CD4-positive, alpha-beta T cell treated with Interleukin-4 for 4 hours (primary cell): Measurements from ENCODE around the gene TNS1.

Source experiments
- DNase-seq: peaks from one replicate; pipeline ENCODE4 v3.0.0-alpha.2; 2020

TNS1 gene

DNA sequence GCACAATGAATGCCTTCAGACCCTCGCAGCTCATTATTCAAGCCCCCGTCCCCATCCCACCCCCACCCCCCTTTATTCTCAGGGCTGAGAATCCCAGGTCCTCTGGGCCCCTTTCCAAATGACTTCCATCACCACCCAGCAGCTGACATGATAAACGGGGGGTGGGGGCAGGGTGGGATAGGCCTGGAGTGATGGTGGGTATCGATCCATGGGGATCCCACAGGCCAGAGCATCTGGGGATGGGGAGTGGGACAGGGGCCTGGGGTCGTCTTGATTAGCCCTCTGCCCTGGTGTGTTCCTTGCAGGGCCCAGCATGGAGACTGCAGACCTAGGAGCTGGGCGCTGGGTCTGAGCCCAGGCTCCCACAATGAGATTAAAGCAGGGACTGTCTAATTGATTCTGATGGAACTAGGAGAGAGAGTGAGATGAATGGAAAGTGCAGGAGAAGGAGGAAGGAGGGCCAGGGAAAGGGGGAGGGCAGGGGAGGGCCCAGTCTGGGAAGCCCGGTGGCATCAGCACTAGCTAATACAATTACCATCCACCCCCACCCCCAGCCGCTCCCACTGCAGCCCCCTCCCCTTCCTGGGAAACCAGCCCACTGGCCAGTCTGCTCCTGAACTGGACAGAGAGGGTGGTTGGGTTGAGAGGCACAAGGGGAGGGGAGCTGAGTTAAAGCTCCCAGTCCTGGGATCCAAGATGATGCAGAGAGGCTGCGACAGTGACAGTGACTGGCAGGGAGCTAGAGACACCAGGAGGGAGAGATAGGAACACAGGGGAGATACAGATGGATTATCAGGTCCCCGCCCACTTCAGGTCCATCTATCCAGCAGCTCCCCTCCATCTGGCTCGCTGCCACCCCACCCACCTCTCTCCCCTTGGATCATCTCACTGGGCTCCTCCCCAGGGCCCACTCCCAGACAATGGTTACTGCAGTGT lies 13.1 kb upstream of the TNS1 start:
- no peak for DNase-seq

DNA sequence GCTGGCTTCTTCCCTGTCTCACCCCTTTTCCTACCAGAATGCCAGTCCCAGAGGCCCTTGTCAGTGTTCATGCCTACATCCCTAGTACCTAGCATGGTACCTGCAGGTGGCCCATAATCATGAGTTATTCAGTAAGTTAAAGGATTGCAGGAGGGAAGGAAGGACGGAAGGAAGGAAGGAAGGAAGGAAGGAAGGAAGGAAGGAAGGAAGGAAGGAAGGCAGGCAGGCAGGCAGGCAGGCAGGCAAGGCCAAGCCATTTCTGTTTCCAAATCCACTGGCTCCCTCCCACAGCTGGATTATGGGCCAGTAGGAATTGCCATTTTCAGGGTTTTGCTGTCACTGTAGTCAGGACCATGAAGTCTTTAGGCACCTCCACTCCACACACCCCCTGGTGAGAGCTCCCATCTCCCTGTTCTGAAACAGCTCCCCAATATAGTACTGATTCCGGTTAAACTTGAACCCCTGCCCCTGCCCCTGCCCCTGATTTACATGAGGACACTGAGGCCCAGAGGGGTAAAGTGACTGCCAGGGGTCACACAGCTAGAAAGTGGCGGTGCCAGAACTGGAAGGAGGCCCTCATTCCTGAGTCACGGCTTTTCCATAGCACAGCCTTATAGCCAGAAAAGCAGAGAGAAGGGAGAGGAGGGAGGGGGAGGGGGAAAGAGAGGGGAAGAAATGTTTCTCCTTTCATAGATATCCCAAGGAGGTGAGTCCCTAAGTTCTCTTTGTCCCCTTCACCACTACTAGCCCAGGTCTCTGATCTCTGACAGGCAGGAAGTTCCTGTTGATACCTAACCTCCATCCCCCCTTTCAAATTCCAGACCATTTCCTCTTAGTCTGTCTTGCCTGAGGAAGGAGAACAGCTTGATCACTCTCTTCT lies 12.2 kb upstream of the TNS1 start:
- DNase-seq, result no peak

DNA sequence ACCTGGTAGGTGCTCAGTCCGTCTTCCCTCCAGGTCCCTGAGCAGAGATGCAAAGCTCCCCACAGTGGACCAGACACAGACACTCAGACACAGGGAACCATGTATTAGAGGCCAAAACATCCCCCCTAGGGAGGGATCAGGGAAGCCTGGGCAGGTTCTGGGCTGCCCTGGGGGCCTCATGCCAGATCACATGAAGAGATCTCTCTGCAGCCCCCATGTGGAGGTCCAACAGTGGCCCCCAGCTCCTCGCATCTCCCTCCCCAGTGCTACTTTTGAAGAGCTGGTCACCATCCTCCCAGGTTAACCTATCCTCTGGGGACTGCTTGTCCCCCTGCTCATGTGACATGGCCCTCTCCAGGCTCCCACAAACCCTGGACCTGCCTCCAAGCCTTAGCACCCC lies 10.5 kb upstream of the TNS1 start:
- no peak for DNase-seq

DNA sequence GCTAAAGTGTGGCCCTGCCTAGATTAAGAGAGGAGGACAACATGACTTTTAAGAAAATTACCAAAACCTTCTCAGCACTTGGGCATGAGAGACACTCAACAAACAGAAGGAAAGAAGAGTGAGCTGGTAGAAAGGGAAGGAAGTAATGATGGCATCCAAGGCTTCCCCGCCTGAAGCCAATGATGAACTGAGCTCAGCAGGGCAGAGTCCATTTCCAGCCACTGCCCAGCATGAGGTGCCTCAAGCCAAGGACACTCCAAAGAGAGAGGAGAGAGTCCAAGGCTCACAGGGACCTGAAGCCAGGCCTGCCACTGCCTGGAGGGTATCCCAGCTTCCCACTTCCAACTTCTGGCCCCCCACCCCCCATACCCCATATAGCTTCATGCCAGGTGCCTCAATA lies 9.5 kb upstream of the TNS1 start:
- no peak for DNase-seq

DNA sequence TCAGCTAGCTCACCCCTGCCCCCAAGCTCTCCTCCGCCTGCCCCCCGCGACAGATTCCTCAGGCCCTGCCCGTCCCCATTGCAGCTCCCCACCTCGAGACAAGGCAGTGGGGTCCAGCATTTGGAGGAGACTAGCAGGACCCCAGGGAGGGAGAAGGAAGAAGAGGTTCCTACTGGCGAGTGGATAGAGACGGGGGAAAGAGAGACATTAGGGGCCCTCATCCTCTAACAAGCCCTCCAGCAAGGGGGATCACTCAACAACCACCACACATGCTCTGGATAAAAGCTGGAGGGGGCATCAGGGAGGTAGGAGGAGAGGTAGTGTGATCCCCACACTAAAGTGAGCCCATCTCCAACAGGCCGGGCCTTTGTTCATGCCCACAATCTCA lies 8.9 kb upstream of the TNS1 start:
- no peak for DNase-seq

DNA sequence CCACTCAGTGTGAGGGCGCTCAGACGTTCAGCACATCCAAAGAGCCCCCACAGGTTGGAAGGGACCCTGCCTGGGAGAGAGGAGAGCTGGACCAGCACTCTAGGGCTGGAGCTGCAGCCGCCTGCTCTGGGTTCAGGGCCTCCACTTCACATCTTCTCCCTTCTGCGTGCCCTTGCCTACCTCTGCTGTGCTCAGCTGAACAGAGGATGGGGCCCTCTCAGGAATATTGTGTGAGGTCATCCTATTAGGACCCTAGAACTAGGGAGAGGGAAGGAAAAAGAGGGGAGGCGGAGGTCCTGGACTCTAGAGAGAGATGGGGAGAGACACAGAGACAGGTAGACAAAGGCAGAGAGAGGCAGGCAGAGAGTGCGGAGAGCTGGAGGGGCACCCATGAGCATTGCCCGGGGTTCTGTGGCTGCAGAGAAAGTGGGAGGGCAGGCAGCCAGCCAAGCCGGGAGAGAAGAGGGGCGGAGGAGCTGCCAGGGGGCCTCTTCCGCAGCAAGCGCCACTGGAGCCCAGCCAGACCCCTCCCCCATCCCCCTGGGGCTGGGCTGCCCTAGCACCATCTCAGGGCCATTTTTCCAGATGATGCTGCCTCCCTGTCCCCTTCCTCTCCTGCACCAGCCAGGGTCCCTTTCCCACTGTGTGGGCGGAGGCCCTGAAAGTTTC lies 8.3 kb upstream of the TNS1 start:
- DNase-seq, result no peak

DNA sequence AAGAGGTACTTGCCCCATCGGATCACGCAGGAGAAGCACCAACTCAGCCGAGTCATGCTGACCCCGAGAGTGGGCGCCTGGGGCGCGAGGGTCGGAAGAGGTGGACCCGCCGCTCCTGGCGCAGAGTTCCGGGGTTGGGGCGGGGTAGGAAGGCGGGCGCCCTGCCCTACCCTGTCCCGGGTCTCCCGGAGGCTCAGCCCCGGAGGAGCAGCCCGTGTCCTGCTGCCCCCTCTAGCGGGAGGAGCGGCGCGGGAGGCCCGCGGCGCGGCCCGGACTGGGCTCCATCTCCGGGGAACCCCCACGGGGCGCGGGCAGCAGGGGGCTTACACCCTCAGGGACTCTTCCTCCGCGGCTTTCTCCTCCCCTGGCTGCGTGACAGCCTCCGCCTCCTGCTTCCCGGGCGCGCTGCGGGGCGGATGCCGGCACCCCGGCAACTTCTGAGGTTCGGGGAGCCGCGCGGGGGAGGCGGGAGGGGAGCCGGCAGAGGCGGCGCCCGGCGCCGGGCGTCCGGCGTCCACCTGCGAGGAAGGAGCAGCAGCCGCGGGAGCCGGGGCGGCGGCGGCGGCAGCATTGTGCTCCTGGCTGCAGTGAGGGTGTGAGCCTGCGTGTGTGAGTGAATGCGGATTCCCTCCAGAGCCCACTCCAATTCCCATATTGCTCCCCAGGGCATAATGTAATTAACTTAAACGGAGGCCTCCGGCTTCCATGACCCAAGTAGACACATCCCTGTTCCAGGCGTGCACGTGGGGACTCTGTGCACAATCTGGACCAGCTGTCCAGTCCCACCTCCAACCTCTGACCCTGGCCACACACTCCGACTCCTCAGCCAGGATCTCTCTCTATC lies 7.6 kb upstream of the TNS1 start:
- DNase-seq, result peak; percentile 4

DNA sequence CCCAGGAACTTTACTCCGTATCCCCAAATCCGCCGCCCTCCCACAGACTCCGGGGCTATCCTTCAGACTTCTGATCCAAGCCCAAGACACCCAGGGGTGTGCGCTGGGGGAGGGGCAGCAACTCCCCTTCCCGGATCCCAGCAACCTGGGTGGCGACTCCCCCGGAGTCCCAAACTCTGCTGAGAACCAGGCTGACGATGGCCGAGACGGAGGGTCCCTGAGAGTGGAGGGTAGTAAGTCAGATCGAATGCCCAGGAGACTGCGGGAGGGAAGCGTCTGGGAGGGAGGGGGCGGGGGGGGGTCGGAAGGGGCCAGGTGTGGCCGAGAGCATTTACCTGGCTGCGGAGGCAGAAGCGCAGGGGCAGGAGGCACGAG lies 7.0 kb upstream of the TNS1 start:
- DNase-seq, result no peak

DNA sequence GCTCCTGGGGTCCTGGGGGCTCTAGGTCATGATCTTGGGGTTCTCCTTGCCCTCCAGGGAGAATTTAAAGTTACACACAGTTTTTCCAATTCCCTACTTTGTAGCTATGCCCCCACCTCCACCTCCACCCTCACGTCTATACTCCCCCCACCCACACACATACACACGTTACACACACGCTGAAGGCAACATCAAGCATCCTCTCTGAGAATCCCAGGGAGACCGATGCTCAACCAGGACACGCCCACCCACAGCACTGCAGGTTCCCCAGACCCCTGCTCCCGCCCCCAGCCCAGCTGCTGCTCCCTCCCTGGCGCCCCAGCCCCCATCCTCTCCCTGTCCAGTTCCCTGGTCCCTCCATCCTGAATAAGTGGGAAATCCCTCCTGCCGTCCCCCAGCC lies 6.4 kb upstream of the TNS1 start:
- DNase-seq, result no peak

DNA sequence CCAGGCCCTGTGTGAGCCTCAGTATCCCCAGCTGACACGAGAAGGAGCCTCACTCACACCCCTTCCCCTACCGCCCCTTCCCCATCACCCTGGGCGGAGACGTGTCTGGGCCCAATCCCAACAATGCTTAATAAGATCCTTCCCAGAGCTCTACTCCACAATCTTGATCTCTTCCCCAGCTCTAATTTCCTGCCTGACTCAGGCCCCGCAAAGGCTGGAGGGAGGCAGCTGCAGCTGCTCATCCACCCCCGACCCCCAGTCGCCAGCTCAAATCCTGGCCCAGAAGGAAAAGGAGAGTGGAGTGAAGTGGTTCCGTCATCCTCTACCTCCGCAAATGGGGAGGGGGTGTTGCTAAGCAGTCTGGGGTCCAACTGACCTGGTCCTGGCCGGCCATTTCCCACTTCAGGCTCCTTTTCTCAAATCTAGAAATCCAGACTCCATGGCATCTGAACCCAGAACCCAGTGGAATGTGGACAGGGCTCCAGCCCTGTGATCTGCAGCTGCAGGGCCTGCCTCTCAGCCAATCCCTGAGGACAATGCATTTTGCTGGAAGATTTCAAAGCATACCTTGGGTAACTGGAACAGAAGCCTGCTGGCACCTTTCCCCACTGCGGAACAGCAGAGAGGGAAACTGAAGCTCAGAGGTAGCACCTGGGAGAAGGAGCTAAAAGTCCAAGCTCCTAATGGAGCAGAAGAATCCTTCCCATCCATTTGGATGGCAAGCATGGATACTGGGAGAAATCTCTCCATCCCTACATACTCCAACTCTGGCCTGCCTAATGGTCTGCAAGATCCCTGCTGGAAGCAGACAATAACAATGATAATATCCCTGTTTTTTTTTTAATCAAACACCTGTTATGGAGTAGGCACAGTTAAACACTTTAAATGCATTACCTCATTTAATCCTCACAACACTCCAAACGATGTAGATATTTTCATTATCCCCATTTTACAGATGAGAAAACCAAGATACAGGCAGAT lies 5.6 kb upstream of the TNS1 start:
- no peak for DNase-seq

DNA sequence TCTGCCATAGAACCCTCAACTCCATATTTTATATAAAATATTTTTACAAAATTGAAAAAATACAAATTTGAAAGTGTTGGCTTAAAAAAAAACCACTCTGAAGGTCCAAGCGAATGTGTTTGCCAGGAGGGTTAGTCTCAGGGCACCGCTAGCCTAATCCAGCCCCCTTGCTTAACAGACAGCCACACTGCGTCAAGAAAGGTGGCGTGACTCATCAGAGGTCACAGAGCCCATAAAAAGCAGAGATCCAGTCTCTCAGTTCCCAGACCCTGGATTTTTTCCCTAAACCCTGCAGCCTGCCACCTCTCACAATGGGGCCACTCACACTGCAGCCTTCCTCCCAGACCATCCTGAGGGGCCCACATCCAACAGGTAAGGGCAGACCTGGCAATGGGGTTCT lies 3.9 kb upstream of the TNS1 start:
- DNase-seq, result no peak

DNA sequence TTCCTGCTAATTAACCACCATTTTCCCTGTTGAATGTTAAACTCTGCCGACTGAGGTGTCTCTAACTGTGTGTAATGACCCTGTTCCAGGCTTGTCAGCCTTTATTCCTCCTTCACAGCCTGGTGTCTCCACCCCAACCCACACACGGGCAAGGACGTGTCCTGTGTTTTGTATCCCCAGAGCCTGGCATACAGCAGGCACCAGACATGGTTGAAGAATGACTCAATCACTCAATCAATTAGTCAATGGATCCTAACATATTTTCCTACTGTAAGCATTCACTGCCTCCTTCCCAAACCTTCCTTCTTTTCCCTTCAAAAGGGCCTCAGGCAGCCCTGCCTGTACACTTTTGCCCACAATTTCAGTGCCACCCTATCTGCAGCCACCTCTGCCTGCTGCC lies 2.7 kb upstream of the TNS1 start:
- no peak for DNase-seq

DNA sequence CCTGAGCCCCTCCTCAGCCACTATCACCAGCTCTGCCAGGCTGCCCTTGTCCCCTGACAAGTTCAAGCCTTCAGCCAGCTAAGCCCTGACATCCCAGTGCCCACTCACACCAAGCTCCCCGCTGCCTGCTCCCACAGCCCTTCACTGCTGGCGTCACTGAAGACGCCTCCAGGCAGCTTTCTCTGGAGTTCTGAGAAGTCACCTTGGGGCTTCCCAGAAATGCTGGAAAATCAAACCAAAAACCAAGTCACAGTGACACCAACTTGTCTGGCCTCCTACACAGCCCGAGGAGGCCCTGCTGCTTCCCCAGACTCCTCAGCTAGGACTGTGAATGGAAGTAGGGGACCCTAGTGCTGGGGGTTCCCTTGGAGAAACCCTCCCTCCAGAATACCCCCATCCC lies 2.2 kb upstream of the TNS1 start:
- no peak for DNase-seq

DNA sequence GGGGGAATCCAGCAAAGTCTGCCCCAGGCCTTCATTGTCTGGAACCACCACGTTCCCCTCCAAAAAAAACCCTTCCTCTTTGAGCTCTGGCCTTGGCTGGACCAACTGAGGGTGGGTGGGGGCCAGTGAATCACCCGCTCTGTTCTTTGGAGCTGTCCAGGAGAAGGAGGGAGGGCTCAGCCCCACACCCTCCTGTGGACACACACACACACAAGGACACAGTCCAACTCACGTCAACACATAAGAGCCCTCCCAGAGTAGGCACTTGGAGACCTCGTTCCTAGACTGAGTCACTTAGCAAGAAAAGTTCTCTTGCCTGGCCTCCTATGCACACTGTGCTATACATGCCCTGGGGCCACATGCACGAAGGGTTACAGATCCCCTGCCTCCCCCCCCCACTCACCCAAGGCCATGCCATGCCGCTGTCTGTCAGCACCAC lies 1.2 kb upstream of the TNS1 start:
- DNase-seq, result no peak

DNA sequence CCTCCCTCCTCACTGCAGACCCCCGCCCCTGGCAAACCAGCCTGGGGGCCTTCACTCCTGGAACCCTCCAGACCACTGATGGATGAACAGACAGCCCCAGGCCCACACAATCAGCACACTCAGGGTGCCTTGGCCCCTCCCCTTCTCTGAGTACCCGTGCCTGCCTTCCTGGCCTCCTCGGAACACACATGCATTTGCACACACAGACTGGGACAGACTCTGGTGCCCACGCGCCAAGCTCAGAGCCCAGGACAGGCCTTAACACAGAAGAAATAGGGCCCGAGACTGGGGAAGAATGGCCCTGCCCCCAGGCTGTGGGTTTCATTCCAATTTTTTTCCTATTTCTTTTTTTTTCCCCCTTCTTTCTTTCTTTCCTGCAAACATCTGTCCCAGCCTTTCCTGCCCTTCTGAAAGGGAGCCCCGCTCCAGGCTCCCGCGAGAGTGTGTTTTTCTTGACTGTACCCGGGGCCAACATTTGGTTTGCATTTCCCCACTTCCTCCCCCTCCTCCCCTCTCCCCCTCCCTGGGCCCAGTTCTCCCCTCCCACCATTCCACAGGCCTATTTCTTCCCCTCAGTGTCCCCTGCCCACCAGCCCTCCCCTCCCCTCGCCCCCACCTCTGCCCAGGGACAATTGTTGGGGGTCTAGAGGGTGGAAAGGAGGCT lies 618 bp upstream of the TNS1 start:
- DNase-seq, result no peak

DNA sequence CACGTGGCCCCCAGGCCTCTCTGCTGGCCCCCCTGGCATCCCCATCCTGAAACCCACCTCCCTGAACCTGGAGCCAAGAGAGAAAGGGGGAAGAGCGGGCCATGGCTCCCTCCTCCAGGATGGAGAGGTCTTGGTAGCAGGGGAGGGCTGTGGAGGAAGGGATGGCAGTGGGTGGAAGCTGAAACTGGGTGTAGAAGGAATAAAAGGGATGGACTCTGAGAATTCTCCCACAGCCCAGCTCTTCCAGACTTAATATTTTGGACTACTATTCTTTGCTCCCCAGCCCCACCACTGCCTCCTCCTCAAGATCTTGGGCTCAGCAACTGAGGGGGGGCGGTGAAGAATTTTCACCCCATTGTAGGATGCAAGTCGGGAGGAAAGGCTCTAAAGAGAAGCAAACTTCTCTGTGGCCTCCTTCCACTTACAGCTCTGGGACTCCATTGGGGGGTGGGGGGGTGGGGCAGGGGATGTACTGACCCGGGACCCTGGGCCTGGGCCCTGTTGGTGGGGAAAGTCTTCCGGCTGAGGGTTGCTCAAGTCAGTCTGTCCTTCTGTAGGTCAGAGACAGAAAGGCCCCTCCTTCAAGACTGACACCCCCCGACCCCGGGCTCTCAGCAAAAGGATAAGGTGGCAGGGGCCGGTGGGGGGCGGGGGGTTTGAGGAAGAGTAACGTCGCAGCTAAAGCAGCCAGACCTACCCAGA lies 501 bp downstream of the TNS1 start:
- DNase-seq, result no peak

DNA sequence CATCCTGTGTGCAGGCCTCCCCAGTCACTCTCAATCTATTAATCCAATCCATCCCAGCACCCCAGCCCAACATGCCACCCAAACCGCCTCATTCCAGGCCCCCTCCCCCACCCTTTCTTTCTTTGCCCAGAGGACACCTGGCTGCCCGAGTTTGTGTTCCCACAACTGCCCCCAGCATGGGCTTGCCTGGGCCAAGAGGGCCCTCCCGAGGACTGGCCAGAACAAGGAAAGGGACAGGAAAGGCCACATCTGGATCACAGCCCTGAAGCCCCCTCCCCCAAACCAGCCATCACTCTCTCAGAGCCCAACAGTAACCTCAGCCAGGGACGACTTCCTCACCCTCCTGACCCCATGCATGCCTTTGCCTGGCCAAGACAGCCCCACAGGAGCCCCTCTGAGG lies 1.2 kb downstream of the TNS1 start:
- DNase-seq, result no peak

DNA sequence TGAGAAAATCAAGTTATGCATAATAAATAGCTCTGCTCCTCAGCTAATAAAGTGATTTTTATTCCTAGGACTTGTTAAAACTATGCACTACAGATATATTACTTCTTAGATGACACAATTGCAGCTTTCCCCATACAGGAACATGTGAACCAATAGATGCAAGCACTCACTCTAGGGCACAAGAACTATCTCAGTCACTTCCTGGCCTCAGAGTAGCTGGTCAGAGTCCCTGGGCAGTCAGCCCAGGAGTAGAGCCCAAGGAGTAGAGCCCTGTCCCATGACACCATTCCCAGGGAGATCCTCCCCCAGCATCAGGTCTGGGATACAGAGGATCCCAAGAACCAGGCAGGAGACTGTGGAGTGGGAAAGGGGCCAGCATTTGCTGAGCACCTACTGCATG lies 2.7 kb downstream of the TNS1 start:
- no peak for DNase-seq

DNA sequence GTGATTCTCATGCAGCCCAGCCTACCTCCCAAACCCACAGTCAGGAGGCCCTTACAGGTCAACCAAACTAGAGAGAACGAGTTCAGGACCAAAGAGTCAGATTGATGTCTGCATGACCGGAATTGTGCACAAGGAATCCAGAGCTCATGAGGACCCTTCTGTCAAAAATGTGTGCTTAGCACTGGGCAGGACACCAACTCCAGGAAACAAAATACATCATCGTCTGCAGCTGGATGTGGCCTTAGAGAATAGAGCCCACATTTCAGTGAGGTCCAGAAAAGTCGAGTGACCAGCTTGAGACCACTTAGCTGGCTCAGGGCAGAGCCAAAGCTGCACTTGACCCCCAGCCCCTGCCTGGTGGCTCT lies 3.2 kb downstream of the TNS1 start:
- no peak for DNase-seq

DNA sequence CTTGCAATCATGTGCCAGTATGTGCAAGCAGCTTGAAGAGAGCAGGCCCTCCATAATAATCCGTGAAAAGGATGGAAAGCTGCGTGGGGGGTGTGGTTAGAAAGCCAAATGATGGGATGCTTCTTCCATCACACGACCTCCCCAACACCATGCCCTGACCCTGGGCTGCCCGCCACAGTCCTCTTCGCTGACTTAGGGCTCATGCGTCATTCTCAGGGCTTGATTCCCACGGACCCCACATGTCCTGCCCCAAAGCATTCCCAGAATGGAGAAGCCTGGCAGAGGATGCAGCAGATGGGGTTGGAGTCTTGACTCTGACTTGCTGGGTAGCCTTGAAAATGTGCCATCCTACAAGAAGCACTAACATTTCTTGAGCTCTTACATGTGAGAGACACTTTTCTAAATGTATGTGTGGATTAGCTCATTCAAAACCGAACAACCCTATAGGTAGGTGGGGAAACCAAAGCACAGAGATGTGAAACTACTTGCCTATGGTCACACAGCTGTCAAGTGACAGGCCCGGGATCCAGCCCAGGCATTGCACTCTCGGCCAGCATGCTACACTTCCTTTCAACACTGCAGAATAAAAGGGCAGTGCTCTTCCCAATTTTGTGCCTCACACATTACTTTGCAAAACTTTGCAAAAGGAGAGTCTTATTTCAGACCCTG lies 3.7 kb downstream of the TNS1 start:
- DNase-seq, result no peak
